SJSA1 (cell line): ENCODE data around the gene CRABP2. TPM values are rescaled to one million over a fixed set of nuclear protein-coding genes. Genes with fewer than 3 reads are reported as not detected.

Source experiments
- DNase-seq, 2 experiments: peaks; one replicate each; pipeline ENCODE4 v3.0.0-alpha.2; 2015 to 2020; ENCODE audit warnings: low spot score in 2 of 2, low read depth in 1 of 2
- H3K27ac ChIP-seq: fragments of 250-450 bp; sonication (Bioruptor Pico); 2 replicates; pipeline ENCODE4 v1.5.1; 2020; ENCODE audit warnings: mild to moderate bottlenecking, moderate library complexity
- H3K27me3 ChIP-seq: fragments of 250-450 bp; sonication (Bioruptor Pico); replicated peaks from 2 replicates; pipeline ENCODE4 v1.5.1; 2020; ENCODE audit warnings: mild to moderate bottlenecking, moderate library complexity
- H3K36me3 ChIP-seq: fragments of 250-450 bp; sonication (Bioruptor Pico); 2 replicates; pipeline ENCODE4 v1.5.1; 2020; ENCODE audit warnings: mild to moderate bottlenecking
- H3K4me1 ChIP-seq: fragments of 250-450 bp; sonication (Bioruptor Pico); replicated peaks from 2 replicates; pipeline ENCODE4 v1.6.1; 2021; ENCODE audit warnings: mild to moderate bottlenecking
- H3K4me3 ChIP-seq: fragments of 250-450 bp; sonication (Bioruptor Pico); 2 replicates; pipeline ENCODE4 v1.5.1; 2020; ENCODE audit warnings: mild to moderate bottlenecking
- H3K9me3 ChIP-seq: fragments of 250-450 bp; sonication (Bioruptor Pico); replicated peaks from 2 replicates; pipeline ENCODE4 v1.5.1; 2020; ENCODE audit warnings: mild to moderate bottlenecking
- total RNA-seq: library from RNA; depleted of rRNA; stranded (reverse); fragments of >200 nt; shearing (Covaris generic); gene quantifications from 2 replicates; pipeline ENCODE4 v1.2.3, GENCODE V29; 2014

Gene CRABP2
- total RNA-seq, 1 experiment from 2014 or later, result 2.8 TPM

DNA sequence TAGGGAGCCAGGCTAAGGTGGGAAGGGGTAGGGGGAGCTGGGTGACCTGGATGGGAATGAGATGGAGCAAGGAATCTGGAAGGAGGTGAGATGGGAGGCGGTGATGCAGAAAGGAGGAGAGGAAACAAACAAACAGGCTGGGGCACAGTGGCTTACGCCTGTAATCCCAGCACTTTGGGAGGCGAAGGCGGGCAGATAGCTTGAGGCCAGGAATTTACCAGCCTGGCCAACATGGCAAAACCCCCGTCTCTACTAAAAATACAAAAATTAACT is 10.8 kb downstream of the CRABP2 start:
- no peaks in the 10 kb centered on the region for H3K36me3 ChIP-seq
- no peaks in the 10 kb centered on the region for H3K27me3 ChIP-seq
- no peaks in the 10 kb centered on the region for H3K9me3 ChIP-seq
- no peak for DNase-seq
- no peak overlapping the region for H3K27ac ChIP-seq
- H3K4me3 ChIP-seq, result no peak overlapping the region
- H3K4me1 ChIP-seq, result peaks cover 17% of the 10 kb centered on the region

DNA sequence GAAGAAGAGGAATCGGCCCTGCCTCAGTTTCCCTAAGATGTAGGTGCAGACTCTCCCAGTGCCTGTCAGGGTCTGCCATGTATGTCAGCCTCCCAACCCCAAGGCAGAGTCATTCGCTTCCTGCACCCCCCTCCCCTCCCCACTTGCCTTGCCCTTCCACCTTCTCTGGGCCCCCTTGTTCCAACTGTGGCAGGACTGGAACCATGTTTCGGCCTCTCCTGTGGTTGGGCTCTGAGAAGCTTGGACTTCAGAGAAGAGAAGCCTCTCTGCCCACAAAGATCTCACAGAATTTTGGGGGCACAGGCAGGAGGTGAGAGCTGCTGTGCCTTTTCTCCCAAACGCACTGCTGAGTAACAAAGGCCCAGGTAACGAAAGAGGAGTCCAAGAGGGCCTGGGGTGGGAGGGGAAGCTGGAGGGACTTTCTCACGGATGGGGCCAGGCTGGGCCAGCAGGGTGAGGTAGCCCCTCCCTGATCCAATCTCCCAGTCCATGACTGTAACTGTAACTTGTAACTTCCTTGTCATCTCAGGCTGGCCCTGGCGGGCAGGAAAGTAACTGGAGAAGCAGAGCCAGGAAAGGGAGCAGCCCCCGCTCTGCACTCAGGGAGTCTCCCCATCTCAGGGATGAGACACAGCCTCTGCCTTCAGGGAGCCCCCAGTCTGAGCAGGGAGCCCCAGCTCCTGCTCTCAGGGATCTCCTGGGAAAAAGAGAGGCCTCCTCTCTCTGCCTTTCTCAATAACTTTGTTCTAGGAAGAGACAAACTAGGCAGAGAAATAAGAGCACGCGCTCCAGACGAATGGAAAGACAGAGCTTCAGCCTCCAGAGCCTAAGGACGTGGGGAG is 11.3 kb downstream of the CRABP2 start:
- no peak overlapping the region for H3K4me3 ChIP-seq
- H3K36me3 ChIP-seq, result no peaks in the 10 kb centered on the region
- no peaks in the 10 kb centered on the region for H3K9me3 ChIP-seq
- H3K27ac ChIP-seq, result no peak overlapping the region
- no peak for DNase-seq
- H3K4me1 ChIP-seq, result peaks cover 22% of the 10 kb centered on the region
- no peaks in the 10 kb centered on the region for H3K27me3 ChIP-seq

DNA sequence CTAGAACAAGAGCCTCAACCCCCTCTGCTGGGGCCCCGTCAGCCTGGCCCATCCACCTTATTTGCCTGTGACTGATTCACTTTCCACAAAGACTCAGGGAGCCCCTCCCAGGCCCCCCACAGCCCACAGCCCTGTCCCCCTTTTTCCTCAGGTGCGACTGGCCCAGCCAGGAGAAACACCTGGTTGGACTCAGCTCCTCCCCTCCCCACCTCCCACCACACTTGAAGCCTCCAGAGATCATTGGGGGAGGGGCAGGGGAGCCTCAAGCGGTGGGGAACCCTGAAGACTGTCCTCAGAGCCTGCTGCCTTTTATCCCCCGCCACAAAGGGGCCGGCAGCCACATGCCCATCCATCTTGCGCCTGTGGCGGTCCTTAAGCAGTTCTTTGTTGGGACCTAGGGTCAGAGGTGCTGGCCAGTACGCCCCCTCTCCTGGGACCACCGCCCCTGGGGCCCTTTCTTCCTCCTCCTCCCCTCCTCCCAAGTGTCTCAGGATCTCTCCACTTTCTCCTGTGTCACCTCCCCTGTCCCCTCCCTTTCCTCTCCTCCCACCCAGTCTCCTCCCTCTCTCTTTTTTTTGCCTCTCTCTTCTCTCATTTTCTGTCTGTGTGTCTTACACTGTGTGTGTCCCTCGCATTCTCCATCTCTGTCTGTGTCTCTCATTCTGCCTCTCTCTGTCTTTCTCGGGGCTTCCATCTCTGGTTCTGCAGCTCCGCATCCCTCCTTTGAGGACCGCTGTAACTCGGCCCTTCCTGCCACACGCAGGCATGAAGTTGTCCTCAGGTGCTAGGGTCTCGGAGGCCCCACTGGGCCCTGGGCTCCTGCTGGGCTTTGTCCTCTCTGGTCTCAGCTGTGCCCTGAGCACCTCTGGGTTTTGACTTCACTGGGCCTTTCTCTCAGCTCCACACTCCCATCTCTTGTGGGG is 12.2 kb downstream of the CRABP2 start:
- H3K27ac ChIP-seq, result no peak overlapping the region
- H3K4me1 ChIP-seq, result peaks cover 23% of the 10 kb centered on the region

DNA sequence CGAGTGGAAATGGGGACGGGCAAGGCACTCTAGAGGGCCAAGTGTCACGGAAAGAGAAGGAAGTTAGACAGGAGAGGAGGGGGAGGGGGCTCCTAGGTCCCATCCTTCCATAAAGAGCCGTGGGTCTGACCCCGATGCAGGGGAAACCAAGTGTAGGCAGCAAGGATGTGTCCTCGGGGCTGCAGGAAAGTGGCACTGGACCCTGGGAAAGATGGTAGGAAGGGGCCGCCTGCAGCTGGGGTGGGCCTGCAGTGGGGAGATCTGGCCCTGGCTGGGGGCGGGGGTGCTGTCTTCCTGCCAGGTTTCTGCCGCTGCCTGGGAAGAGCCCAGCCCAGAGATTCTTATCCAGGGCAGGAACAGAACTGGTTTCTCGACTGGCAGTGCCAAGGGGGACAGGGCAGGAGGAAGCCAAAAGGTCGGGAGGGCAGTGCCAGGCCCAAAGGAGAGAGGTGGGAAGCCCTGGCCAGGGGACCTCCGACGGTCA is 12.9 kb downstream of the CRABP2 start:
- Histone ChIP-seq H3K27me3 (no peaks in the 10 kb centered on the region), H3K4me1 (peaks cover 23% of the 10 kb centered on the region), H3K9me3 (no peaks in the 10 kb centered on the region), H3K36me3 (no peaks in the 10 kb centered on the region), H3K27ac (no peak overlapping the region), H3K4me3 (no peak overlapping the region)
- DNase-seq, result no peak

More for the DNA sequence above, 12.2 kb downstream of the CRABP2 start:
- H3K4me3 ChIP-seq, result no peak overlapping the region
- no peaks in the 10 kb centered on the region for H3K36me3 ChIP-seq
- no peaks in the 10 kb centered on the region for H3K9me3 ChIP-seq
- no peaks in the 10 kb centered on the region for H3K27me3 ChIP-seq
- DNase-seq, result no peak

DNA sequence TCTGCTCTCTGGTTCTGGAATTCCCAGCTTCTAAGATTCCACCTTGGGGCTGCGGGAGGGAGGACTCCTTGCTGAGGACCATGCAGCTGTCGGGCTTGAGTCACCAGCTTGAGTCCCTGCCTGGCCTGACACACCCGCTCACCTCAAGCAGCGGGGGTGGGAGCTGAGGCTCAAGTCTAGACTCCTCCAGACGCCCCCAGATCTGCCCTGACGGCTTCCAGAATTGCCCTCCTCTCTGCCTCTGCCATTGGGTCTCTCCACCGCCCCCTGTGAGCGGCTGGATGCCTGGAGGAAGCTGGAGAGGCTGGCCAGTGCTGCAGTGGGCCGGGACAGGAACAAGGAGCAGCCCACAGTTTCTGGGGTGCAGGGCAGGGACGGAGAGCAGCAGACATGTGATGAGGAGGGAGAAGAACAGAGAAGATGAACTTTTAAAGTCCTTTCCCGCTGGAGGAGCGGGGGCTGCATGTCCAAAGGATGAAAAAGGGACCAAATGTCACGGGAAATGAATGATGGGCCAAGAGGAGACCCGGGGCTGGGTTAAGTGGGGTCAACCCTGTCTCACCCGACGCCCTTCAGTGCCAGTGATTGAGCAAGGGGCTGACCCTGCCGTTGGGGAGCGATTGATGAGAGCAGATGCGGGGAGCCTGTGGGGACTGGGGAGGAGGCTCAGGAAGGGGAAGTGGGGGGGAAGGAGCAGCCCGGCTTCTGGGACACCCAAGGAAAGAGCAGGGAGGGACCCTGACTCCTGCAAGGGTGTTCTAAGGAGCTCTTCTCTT is 13.5 kb downstream of the CRABP2 start:
- DNase-seq, result peak in 1 of 2 experiments; percentile 44
- Histone ChIP-seq H3K4me1 (peaks cover 23% of the 10 kb centered on the region), H3K27me3 (no peaks in the 10 kb centered on the region), H3K36me3 (no peaks in the 10 kb centered on the region), H3K4me3 (no peak overlapping the region), H3K27ac (no peak overlapping the region), H3K9me3 (no peaks in the 10 kb centered on the region)

DNA sequence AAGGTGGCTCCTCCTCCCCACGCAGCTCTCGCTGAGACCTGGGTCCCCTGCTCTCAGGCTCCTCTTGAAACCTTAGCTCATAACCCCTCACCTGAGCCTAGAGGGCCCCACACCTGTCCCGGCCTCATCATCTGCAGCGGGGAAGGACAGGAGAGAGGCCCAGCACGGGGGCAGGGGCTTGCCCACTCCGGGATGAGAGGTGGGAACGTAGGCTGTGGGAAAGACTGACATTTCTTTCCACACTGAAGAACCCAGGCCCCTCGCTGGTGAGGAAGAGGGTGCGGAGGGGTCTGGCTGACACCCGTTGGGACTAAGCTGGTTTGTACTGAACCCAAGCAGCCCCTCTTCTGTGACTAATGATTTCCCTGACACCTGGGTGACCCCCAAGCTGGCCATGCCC is 14.2 kb downstream of the CRABP2 start:
- H3K36me3 ChIP-seq, result no peaks in the 10 kb centered on the region
- peaks cover 26% of the 10 kb centered on the region for H3K4me1 ChIP-seq
- H3K4me3 ChIP-seq, result no peak overlapping the region
- no peak for DNase-seq
- no peaks in the 10 kb centered on the region for H3K27me3 ChIP-seq
- no peaks in the 10 kb centered on the region for H3K9me3 ChIP-seq
- no peak overlapping the region for H3K27ac ChIP-seq

DNA sequence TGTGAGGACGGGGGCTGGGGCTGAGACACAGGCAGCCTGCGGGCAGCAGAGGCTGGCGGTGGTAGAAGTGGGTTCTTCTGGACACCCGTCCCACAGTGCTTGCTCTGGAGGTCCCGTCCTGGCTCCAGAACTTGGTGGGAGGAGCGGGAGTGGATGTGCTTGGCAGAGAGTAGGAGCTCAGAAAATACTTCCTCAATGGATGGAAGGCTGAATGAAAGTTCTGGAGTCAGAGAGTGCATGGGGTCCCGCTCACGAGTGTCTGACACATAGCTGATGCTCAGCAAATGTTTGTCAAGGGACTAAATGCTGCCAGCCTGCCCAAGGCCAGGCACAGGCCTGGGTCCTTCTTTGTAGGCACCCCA is 14.7 kb downstream of the CRABP2 start:
- Histone ChIP-seq H3K27me3 (no peaks in the 10 kb centered on the region), H3K4me1 (peaks cover 26% of the 10 kb centered on the region)
- no peak for DNase-seq

DNA sequence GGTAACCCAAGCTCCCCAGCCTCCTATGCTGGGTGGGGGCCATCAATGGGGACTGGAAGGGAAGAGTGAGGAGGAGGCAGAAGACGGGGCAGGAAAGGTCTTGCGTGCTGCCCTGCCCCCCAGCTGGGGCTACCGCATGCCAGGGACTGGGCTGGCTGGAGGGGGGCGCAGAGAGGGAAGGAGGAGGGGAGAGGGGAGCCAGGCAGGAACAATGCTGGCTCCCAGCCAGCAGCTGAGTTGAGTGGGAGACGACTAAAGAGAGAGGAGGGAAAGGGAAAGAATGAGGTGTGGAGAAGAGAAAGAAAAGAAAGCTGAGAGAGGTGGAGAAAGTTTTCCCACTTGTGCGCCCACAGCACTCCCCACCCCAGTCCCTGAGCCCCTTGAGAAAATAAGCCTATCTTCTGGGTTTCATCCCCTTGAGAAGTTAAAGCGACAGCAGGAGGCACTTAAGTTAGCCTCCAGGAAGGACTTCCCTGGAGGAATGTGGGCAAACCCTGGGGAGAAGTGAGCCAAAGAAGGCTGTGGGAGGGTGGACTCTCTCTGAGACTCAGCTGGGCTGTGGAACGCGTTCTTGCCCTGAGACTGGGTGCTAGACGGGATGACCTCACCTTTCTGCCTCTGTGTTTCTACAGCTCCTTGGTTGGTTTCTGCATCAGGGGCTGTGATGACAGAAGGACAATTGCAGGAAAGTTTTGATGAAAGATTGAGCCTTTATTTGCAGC is 15.3 kb downstream of the CRABP2 start:
- Histone ChIP-seq H3K27me3 (no peaks in the 10 kb centered on the region), H3K9me3 (no peaks in the 10 kb centered on the region), H3K4me1 (peaks cover 26% of the 10 kb centered on the region), H3K27ac (no peak overlapping the region), H3K4me3 (no peak overlapping the region; the same call in 1 of the 2 replicates), H3K36me3 (no peaks in the 10 kb centered on the region)
- peak in 1 of 2 experiments; percentile 66 for DNase-seq

More for the DNA sequence above, 14.7 kb downstream of the CRABP2 start:
- Histone ChIP-seq H3K27ac (no peak overlapping the region), H3K9me3 (no peaks in the 10 kb centered on the region), H3K4me3 (no peak overlapping the region), H3K36me3 (no peaks in the 10 kb centered on the region)

DNA sequence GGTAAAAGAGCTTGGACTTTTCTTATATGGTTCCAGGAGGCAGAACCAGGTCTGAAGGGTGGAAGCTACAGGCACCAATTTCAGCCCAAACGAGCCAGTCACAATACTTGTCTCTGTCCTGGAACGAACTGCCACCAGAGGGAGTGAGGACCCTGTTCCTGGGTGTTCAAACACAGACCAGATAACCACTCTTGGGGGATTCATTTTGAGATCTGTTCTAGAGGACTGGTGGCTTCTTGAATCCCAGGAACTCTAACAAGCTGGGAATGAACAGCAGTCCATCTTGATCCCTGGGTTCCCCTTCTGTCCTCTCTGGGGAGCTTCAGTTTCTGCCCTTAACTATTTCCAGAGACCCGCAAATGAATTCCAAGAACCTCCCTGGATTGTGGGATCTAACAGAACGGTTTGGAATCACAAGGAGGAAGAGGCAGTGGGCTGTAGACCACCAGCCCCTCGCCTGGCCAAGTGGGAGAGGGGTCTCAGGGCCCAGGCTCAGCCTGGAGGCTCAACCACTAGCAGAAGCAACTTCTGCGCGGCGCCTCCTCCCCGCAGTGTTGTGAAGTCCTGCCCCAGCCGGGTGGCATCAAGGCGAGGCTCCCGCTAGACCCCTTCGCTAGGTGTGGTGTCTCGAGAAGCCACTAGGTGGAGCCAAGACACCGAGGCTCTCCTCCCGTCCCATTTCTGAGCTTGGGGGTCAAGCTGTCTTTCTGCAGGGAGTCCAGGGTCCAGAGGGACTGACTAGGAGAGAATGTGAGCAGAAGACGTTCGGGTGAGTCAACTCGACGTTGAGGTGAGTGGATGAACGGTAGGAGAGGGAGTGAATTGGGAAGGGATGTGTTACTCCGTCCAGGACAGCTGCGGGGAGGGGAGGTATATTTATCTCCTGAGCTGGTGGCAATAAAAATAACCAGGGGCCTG is 16.1 kb downstream of the CRABP2 start:
- Histone ChIP-seq H3K4me1 (peaks cover 26% of the 10 kb centered on the region), H3K27ac (no peak overlapping the region)
- peak; percentile 90 to 91 for DNase-seq

DNA sequence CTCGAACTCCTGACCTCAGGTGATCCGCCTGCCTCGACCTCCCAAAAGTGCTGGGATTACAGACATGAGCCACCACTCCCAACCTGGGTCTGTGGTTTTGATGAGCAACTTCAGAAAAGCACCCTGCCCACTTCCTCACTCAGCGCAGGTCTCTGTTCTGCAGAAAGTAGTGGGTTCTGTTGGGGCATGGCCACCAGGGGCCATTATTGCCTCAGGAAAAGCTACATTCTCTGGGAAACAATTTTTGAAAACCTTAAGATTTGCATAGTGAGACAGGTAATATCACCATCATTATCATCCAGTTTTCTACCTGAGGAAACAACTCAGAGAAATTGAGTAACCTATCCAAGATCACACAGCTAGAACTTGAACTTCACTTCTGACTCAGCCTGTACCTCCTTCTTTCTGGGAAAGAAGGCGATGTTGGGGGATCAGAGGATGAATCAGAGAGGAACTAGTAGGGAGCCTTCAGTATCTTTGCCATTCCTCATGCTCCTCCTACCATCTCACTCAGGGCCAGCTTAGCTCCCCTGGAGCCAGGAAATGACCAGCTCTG is 21.1 kb downstream of the CRABP2 start:
- H3K4me1 ChIP-seq, result peaks cover 6% of the 10 kb centered on the region
- no peak overlapping the region for H3K27ac ChIP-seq
- DNase-seq, result no peak
- no peak overlapping the region for H3K4me3 ChIP-seq
- peaks cover 2% of the 10 kb centered on the region; the same call in 1 of the 2 replicates for H3K27me3 ChIP-seq
- H3K9me3 ChIP-seq, result no peaks in the 10 kb centered on the region
- H3K36me3 ChIP-seq, result no peaks in the 10 kb centered on the region

More for the DNA sequence above, 16.1 kb downstream of the CRABP2 start:
- Histone ChIP-seq H3K4me3 (peak overlapping the region; percentile 12), H3K27me3 (no peaks in the 10 kb centered on the region), H3K36me3 (no peaks in the 10 kb centered on the region), H3K9me3 (no peaks in the 10 kb centered on the region)

DNA sequence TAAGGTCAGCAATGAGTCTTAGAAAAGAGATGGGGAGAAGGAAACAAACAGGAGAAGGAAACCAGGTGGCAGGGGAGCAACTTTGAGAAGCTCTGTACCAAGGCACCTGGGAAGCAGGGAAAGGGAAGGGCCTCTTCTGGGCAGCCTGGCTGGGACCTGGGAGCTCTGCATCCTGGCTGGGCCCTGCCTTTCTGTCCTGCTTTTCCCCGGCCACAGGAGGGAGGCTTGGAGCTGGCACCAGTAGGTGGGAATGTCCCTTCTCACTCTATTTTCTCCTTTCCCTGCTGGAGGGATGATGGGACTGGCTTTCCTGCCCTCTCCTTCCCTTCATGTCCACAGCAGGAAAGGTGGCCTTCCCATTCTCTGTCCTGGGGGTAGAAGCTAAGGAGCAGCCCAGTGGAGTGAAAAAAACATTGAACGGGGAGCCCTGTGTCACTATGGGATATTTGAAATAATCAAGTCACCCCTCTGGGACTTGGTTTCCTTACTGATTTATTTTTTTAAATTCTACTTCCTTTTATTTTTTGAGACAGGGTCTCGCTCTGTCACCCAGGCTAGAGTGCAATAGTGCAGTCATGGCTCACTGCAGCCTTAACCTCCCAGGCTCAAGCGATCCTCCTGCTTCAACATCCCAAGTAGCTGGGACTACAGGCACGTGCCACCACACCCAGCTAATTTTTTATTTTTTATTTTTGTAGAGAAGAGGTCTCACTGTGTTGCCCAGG is 23.1 kb downstream of the CRABP2 start:
- no peak for DNase-seq
- no peaks in the 10 kb centered on the region for H3K36me3 ChIP-seq
- H3K27ac ChIP-seq, result no peak overlapping the region
- H3K27me3 ChIP-seq, result peaks cover 2% of the 10 kb centered on the region
- H3K9me3 ChIP-seq, result no peaks in the 10 kb centered on the region
- peaks cover 10% of the 10 kb centered on the region for H3K4me1 ChIP-seq
- H3K4me3 ChIP-seq, result no peak overlapping the region
